ENCODE measurements around the gene FCGBP.
"Not testable (repeated sequence)": the region's sequence is repeated elsewhere in the genome, so short reads cannot be mapped to it uniquely, and the experiment has no call there.

Gene FCGBP

GRCh38 chr19:39890755-39891551 lies 43.5 kb downstream of the FCGBP start:
- DNase-seq (ENCODE audit: low read depth) = no peak

GRCh38 chr19:39889872-39890754 lies 44.3 kb downstream of the FCGBP start:
- DNase-seq (ENCODE audit: low read depth) = not testable (repeated sequence)

- DNase-seq (ENCODE audit: low read depth) = not testable (repeated sequence)
Observed at GRCh38 chr19:39887456-39887951, 46.9 kb downstream of the FCGBP start.

- DNase-seq (ENCODE audit: low read depth) = not testable (repeated sequence)
Observed at GRCh38 chr19:39885821-39886554, 48.4 kb downstream of the FCGBP start.

- not testable (repeated sequence) for DNase-seq (ENCODE audit: low read depth)
Observed at GRCh38 chr19:39884721-39885120, 49.7 kb downstream of the FCGBP start.
